KMS-11 (cell line): Measurements from ENCODE around the gene RNASEH1.

ENCODE experiments used
- H2AFZ ChIP-seq: fragments of 200-600 bp; sonication (generic); 2 replicates; pipeline ENCODE4 v1.6.1; 2016; ENCODE audit warnings: antibody characterized with exemption, mixed run types, low read depth
- H3K27ac ChIP-seq: fragments of 200-600 bp; sonication (generic); 2 replicates; pipeline ENCODE4 v1.6.1; 2016; ENCODE audit warnings: mild to moderate bottlenecking, mixed run types
- H3K27me3 ChIP-seq: fragments of 200-600 bp; sonication (generic); 2 replicates; pipeline ENCODE4 v1.6.1; 2017; ENCODE audit warnings: mild to moderate bottlenecking, low read depth, mixed run types, moderate library complexity; ENCODE audit not compliant: insufficient read depth
- H3K36me3 ChIP-seq: fragments of 200-600 bp; sonication (generic); 2 replicates; pipeline ENCODE4 v1.6.1; 2017; ENCODE audit warnings: mild to moderate bottlenecking, mixed run types; ENCODE audit not compliant: insufficient read depth
- H3K4me1 ChIP-seq: fragments of 200-600 bp; sonication (generic); 2 replicates; pipeline ENCODE4 v1.6.1; 2016; ENCODE audit warnings: mild to moderate bottlenecking, low read depth, mixed run types; ENCODE audit not compliant: poor library complexity, severe bottlenecking
- H3K4me2 ChIP-seq: fragments of 200-600 bp; sonication (generic); 2 replicates; pipeline ENCODE4 v1.7.0; 2016; ENCODE audit warnings: mild to moderate bottlenecking, mixed run types
- H3K4me3 ChIP-seq: fragments of 200-600 bp; sonication (generic); IDR thresholded peaks from 2 replicates; pipeline ENCODE4 v1.6.1; 2017; ENCODE audit warnings: low read depth, low read length, mixed read lengths; ENCODE audit not compliant: insufficient read depth
- H3K79me2 ChIP-seq: fragments of 200-600 bp; sonication (generic); 2 replicates; pipeline ENCODE4 v1.6.1; 2016; ENCODE audit warnings: low read depth, mixed run types; ENCODE audit not compliant: insufficient read depth
- H3K9ac ChIP-seq: fragments of 200-600 bp; sonication (generic); 2 replicates; pipeline ENCODE4 v1.6.1; 2016; ENCODE audit warnings: mild to moderate bottlenecking, mixed run types
- H4K20me1 ChIP-seq: fragments of 200-600 bp; sonication (generic); 2 replicates; pipeline ENCODE4 v1.6.1; 2016; ENCODE audit warnings: mild to moderate bottlenecking, mixed run types; ENCODE audit not compliant: insufficient read depth
- CTCF ChIP-seq: fragments of 200-600 bp; sonication (generic); conservative IDR thresholded peaks from 2 replicates; pipeline ENCODE4 v1.6.1; 2017; ENCODE audit warnings: low read depth, mild to moderate bottlenecking, antibody characterized with exemption, low read length, moderate library complexity, mixed read lengths

RNASEH1 gene

GRCh38 chr2:3589086-3589485 is 31.0 kb upstream of the RNASEH1 start:
- Histone ChIP-seq H4K20me1 (no peaks in the 10 kb centered on the region), H3K9ac (no peak overlapping the region), H3K36me3 (no peaks in the 10 kb centered on the region), H2AFZ (no peak overlapping the region), H3K27me3 (no peaks in the 10 kb centered on the region), H3K27ac (no peak overlapping the region), H3K79me2 (no peaks in the 10 kb centered on the region), H3K4me1 (no peaks in the 10 kb centered on the region), H3K4me3 (no peak overlapping the region), H3K4me2 (no peak overlapping the region)
- no peak for TF ChIP-seq CTCF

GRCh38 chr2:3588084-3588483 is 30.0 kb upstream of the RNASEH1 start:
- H2AFZ ChIP-seq, result no peak overlapping the region
- no peaks in the 10 kb centered on the region for H3K79me2 ChIP-seq
- peaks cover 3% of the 10 kb centered on the region; the same call in 1 of the 2 replicates for H3K36me3 ChIP-seq
- H3K9ac ChIP-seq, result no peak overlapping the region
- no peak overlapping the region for H3K4me2 ChIP-seq
- no peak overlapping the region for H3K27ac ChIP-seq
- no peaks in the 10 kb centered on the region for H4K20me1 ChIP-seq
- no peak overlapping the region for H3K4me3 ChIP-seq
- TF ChIP-seq CTCF, result no peak
- H3K27me3 ChIP-seq, result no peaks in the 10 kb centered on the region
- no peaks in the 10 kb centered on the region for H3K4me1 ChIP-seq

- Histone ChIP-seq H3K36me3 (peaks cover 3% of the 10 kb centered on the region; the same call in 1 of the 2 replicates), H3K27ac (no peak overlapping the region), H3K4me1 (no peaks in the 10 kb centered on the region), H4K20me1 (no peaks in the 10 kb centered on the region), H3K9ac (no peak overlapping the region), H3K4me3 (no peak overlapping the region), H3K4me2 (no peak overlapping the region), H3K27me3 (no peaks in the 10 kb centered on the region), H2AFZ (no peak overlapping the region), H3K79me2 (no peaks in the 10 kb centered on the region)
- no peak for TF ChIP-seq CTCF
Observed at GRCh38 chr2:3587432-3587831, 29.3 kb upstream of the RNASEH1 start.

- Histone ChIP-seq H3K27me3 (no peaks in the 10 kb centered on the region), H2AFZ (no peak overlapping the region)
- no peak for TF ChIP-seq CTCF
Observed at GRCh38 chr2:3587021-3587420, 28.9 kb upstream of the RNASEH1 start.

GRCh38 chr2:3586220-3586619 is 28.1 kb upstream of the RNASEH1 start:
- H3K27ac ChIP-seq, result no peak overlapping the region
- no peaks in the 10 kb centered on the region for H3K27me3 ChIP-seq
- peaks cover 3% of the 10 kb centered on the region; the same call in 1 of the 2 replicates for H3K36me3 ChIP-seq
- H2AFZ ChIP-seq, result no peak overlapping the region
- H3K4me3 ChIP-seq, result no peak overlapping the region
- H3K4me2 ChIP-seq, result no peak overlapping the region
- no peaks in the 10 kb centered on the region for H3K4me1 ChIP-seq
- 0 out of 2 replicates have a peak, but pooled peaks cover 4% of the 10 kb centered on the region for H3K79me2 ChIP-seq
- H4K20me1 ChIP-seq, result no peaks in the 10 kb centered on the region
- TF ChIP-seq CTCF, result no peak
- no peak overlapping the region for H3K9ac ChIP-seq

More at GRCh38 chr2:3587021-3587420, 28.9 kb upstream of the RNASEH1 start:
- Histone ChIP-seq H4K20me1 (no peaks in the 10 kb centered on the region), H3K9ac (no peak overlapping the region), H3K4me3 (no peak overlapping the region), H3K4me1 (no peaks in the 10 kb centered on the region), H3K79me2 (no peaks in the 10 kb centered on the region), H3K27ac (no peak overlapping the region), H3K36me3 (peaks cover 3% of the 10 kb centered on the region; the same call in 1 of the 2 replicates), H3K4me2 (no peak overlapping the region)
